Neuronal stem cell (in vitro differentiated cells): ENCODE measurements around the gene NR4A3.

ENCODE experiments used
- DNase-seq: peaks from one replicate; pipeline ENCODE4 v3.0.0-alpha.2; 2013; ENCODE audit warnings: low spot score
- H2AFZ ChIP-seq: one replicate; pipeline ENCODE4 v1.6.1; 2013; ENCODE audit warnings: mild to moderate bottlenecking, low read length, inconsistent platforms
- H2AK5ac ChIP-seq: 2 replicates; pipeline ENCODE4 v1.6.1; 2013; ENCODE audit warnings: low read depth, mild to moderate bottlenecking, inconsistent platforms, low read length, moderate library complexity, mixed read lengths
- H2BK120ac ChIP-seq: 2 replicates; pipeline ENCODE4 v1.6.1; 2013; ENCODE audit warnings: low read depth, mild to moderate bottlenecking, inconsistent platforms, low read length, moderate library complexity, mixed read lengths
- H2BK12ac ChIP-seq: one replicate; pipeline ENCODE4 v1.6.1; 2013; ENCODE audit warnings: low read length, inconsistent platforms
- H2BK15ac ChIP-seq: 2 replicates; pipeline ENCODE4 v1.6.1; 2013; ENCODE audit warnings: mild to moderate bottlenecking, low read length, inconsistent platforms, mixed read lengths
- H2BK5ac ChIP-seq: one replicate; pipeline ENCODE4 v1.6.1; 2013; ENCODE audit warnings: inconsistent platforms, mild to moderate bottlenecking, low read length, moderate library complexity
- H3K14ac ChIP-seq: one replicate; pipeline ENCODE4 v1.6.1; 2013; ENCODE audit warnings: low read length, inconsistent platforms
- H3K18ac ChIP-seq: 2 replicates; pipeline ENCODE4 v1.6.1; 2013; ENCODE audit warnings: low read length, inconsistent platforms
- H3K23ac ChIP-seq: 2 replicates; pipeline ENCODE4 v1.6.1; 2013; ENCODE audit warnings: low read depth, mild to moderate bottlenecking, mixed read lengths, low read length, inconsistent platforms; ENCODE audit not compliant: poor library complexity
- H3K27ac ChIP-seq: replicated peaks from 3 replicates; pipeline ENCODE4 v1.5.1; 2013; ENCODE audit warnings: low read length, inconsistent platforms
- H3K27me3 ChIP-seq, 3 experiments: 2 replicates each; pipeline ENCODE4 v1.6.1; 2013; ENCODE audit warnings: low read length in 3 of 3, mild to moderate bottlenecking in 2 of 3, inconsistent platforms in 1 of 3, low read depth in 1 of 3, mixed read lengths in 1 of 3, moderate library complexity in 1 of 3; ENCODE audit not compliant: control insufficient read depth in 3 of 3, insufficient read depth in 3 of 3
- H3K36me3 ChIP-seq, 2 donors: replicated peaks in 1 of 2; 2 replicates each; pipeline ENCODE4 v1.6.1; 2013; ENCODE audit warnings: low read length in 2 of 2; ENCODE audit not compliant: control insufficient read depth in 2 of 2, insufficient read depth in 2 of 2
- H3K4ac ChIP-seq: 2 replicates; pipeline ENCODE4 v1.6.1; 2013; ENCODE audit warnings: inconsistent platforms, mild to moderate bottlenecking, low read length, moderate library complexity
- H3K4me1 ChIP-seq, 2 donors: 1 replicate in 1 of 2; 2 replicates in 1 of 2; pipeline ENCODE4 v1.6.1; 2013; ENCODE audit warnings: low read length in 2 of 2, low read depth in 1 of 2; ENCODE audit not compliant: control insufficient read depth in 2 of 2, insufficient read depth in 1 of 2
- H3K4me2 ChIP-seq: one replicate; pipeline ENCODE4 v1.6.1; 2013; ENCODE audit warnings: mild to moderate bottlenecking, low read length, inconsistent platforms; ENCODE audit not compliant: insufficient read depth, poor library complexity, severe bottlenecking
- H3K4me3 ChIP-seq, 2 donors: 2 replicates each; pipeline ENCODE4 v1.5.1; 2013; ENCODE audit warnings: low read length in 2 of 2, mild to moderate bottlenecking in 2 of 2, inconsistent platforms in 1 of 2, moderate library complexity in 1 of 2
- H3K79me1 ChIP-seq: one replicate; pipeline ENCODE4 v1.6.1; 2013; ENCODE audit warnings: low read depth, mild to moderate bottlenecking, inconsistent platforms, low read length, moderate library complexity
- H3K9ac ChIP-seq: one replicate; pipeline ENCODE4 v1.6.1; 2013; ENCODE audit warnings: mild to moderate bottlenecking, low read depth, low read length, inconsistent platforms; ENCODE audit not compliant: poor library complexity
- H3K9me3 ChIP-seq, 2 donors: replicated peaks in 1 of 2; 2 replicates each; pipeline versions ENCODE3 to v1.6.1; 2013; ENCODE audit warnings: low read length in 2 of 2, mild to moderate bottlenecking in 2 of 2, inconsistent platforms in 1 of 2, low read depth in 1 of 2, mixed read lengths in 1 of 2, moderate library complexity in 1 of 2; ENCODE audit not compliant: control insufficient read depth in 2 of 2, insufficient read depth in 1 of 2
- H4K8ac ChIP-seq: one replicate; pipeline ENCODE4 v1.6.1; 2013; ENCODE audit warnings: low read depth, mild to moderate bottlenecking, inconsistent platforms, low read length, moderate library complexity
- H4K91ac ChIP-seq: one replicate; pipeline ENCODE4 v1.6.1; 2013; ENCODE audit warnings: low read length, low read depth, mild to moderate bottlenecking, inconsistent platforms; ENCODE audit not compliant: poor library complexity
- WGBS, 2 donors: extraction: QIAGEN DNeasy Blood & Tissue Kit; methylation state at CpG; one replicate each; pipeline ENCODE4 v1.1.7; 2013; ENCODE audit warnings: missing lambda C conversion rate in 2 of 2, mixed read lengths in 1 of 2; ENCODE audit not compliant: insufficient read length in 2 of 2, insufficient replicate concordance in 1 of 2; ENCODE audit errors: extremely low coverage in 2 of 2; 5-methylcytosine and 5-hydroxymethylcytosine counted together

Gene NR4A3

DNA sequence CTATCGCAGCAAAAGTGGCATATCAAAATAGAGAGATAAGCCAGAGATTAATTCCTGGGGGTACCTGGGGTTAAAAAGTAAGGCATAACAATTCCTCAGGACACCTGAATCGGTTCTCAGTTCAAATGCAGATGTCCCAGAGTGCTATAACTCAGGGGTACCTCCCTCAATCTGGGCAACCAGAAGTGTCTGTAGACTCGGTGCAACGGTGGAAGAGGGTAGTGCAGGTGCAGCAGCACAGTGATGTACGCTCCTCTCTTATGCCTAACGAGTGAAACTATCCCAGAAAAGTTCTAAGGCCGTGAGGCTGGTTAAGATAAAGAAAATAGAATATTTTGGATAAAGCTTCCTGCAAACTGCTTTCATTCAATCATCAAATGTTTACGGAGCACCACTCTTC lies 7.9 kb upstream of the NR4A3 start:
- Histone ChIP-seq H2BK120ac (no peak overlapping the region), H4K8ac (no peak overlapping the region), H2BK5ac (no peak overlapping the region), H3K27ac (no peak overlapping the region), H3K9ac (no peak overlapping the region), H2BK15ac (no peak overlapping the region), H4K91ac (no peak overlapping the region), H3K79me1 (peaks cover 7% of the 10 kb centered on the region), H3K9me3 (no peaks in the 10 kb centered on the region), H2BK12ac (no peak overlapping the region), H3K4me2 (no peak overlapping the region), H2AK5ac (no peak overlapping the region), H3K27me3 (no peaks in the 10 kb centered on the region), H3K4me1 (peaks cover 2 to 3% of the 10 kb centered on the region in 2 donors), H2AFZ (no peak overlapping the region), H3K18ac (no peak overlapping the region), H3K14ac (no peak overlapping the region), H3K36me3 (peaks cover 4 to 26% of the 10 kb centered on the region in 2 donors), H3K4me3 (no peak overlapping the region), H3K23ac (no peak overlapping the region), H3K4ac (no peak overlapping the region)
- no CpG with 5 or more reads among the region's 8 CpGs for WGBS, 2 donors
- no peak for DNase-seq

DNA sequence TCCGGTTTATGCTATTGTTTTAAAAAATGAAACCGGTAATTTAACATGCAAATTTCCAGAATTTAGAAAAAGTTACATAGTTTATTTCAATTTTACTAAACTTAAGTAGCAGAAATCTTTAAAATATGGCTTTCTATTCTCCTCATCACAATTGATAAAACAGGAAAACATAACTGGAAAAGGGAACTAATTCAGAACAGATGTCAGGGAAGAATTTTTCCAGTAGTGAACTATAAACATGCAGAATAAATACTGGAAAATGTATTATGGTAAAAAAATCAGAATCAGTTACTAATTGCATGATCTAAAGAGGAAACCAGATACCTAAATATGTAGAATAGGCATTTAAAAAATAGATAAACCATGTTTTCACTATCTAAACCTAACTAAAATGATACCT lies 7.3 kb upstream of the NR4A3 start:
- Histone ChIP-seq H2BK15ac (no peak overlapping the region), H3K4ac (no peak overlapping the region), H3K9ac (no peak overlapping the region), H3K4me1 (peaks cover 2 to 5% of the 10 kb centered on the region in 2 donors), H3K18ac (no peak overlapping the region), H2BK12ac (no peak overlapping the region), H2BK120ac (no peak overlapping the region), H3K9me3 (no peaks in the 10 kb centered on the region), H2AK5ac (no peak overlapping the region), H2AFZ (no peak overlapping the region), H3K27ac (no peak overlapping the region), H3K4me2 (no peak overlapping the region), H4K91ac (no peak overlapping the region), H3K4me3 (no peak overlapping the region), H3K36me3 (peaks cover 4 to 26% of the 10 kb centered on the region in 2 donors), H3K14ac (no peak overlapping the region), H2BK5ac (no peak overlapping the region), H3K79me1 (peaks cover 7% of the 10 kb centered on the region), H3K27me3 (no peaks in the 10 kb centered on the region), H3K23ac (no peak overlapping the region), H4K8ac (no peak overlapping the region)
- WGBS, 2 donors = no CpG with 5 or more reads among the region's 2 CpGs
- no peak for DNase-seq

DNA sequence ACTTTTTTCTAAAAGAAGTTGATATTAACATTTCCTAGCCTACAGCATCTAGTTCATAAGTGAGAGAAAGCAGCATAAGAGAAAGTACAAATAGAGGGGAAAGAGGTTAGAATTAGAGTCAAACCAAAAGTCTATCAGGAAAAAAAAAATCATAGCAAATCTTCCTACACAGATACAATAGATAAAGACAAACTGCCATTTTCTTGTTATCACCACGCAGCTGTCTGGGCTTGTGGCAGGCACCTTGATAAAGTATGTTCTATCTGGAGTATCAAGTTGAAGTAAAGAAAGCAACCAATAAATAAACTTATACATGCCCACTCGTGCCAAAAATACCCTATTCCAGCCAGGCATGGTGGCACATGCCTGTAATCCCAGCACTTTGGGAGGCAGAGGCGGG lies 5.3 kb upstream of the NR4A3 start:
- peaks cover 3 to 14% of the 10 kb centered on the region in 2 donors for H3K36me3 ChIP-seq
- no peak overlapping the region for H3K27ac ChIP-seq
- no peak overlapping the region for H2BK12ac ChIP-seq
- H3K14ac ChIP-seq = no peak overlapping the region
- H3K23ac ChIP-seq = no peak overlapping the region
- H3K4me2 ChIP-seq = no peak overlapping the region
- H3K4me3 ChIP-seq = no peak overlapping the region
- no peak overlapping the region for H3K18ac ChIP-seq
- no peak overlapping the region for H2BK120ac ChIP-seq
- H3K9ac ChIP-seq = no peak overlapping the region
- no peak overlapping the region for H2AFZ ChIP-seq
- no peak overlapping the region for H2AK5ac ChIP-seq
- no peak overlapping the region for H3K4ac ChIP-seq
- H2BK15ac ChIP-seq = no peak overlapping the region
- no CpG with 5 or more reads among the region's 3 CpGs for WGBS, 2 donors
- no peak overlapping the region for H2BK5ac ChIP-seq
- H3K4me1 ChIP-seq = peaks cover 2 to 5% of the 10 kb centered on the region in 2 donors
- no peak overlapping the region for H4K91ac ChIP-seq
- H3K79me1 ChIP-seq = peaks cover 3% of the 10 kb centered on the region
- H4K8ac ChIP-seq = no peak overlapping the region
- H3K9me3 ChIP-seq = no peaks in the 10 kb centered on the region
- DNase-seq = no peak
- no peaks in the 10 kb centered on the region for H3K27me3 ChIP-seq

DNA sequence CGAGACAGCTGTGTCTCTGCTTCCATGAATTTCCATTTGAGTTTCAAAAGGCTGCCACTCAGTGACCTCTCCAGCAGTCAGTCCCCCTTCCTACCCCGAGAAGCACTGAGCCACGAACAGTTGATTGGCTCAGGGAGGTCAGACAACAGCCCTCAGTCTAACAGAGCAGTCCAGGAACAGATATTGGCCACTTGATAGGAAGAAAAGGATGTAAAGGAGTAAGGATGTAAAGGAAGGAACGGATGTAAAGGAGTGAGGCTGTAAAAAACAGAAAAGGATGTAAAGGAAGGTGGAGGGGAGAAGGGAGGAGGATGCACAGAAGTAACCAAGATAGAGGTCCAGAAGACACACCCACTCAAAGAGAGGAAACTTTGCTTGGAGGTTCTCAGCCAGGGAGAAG lies 3.2 kb upstream of the NR4A3 start:
- no peak overlapping the region for H3K23ac ChIP-seq
- H3K4me2 ChIP-seq = peak overlapping the region; percentile 47
- no peak overlapping the region for H4K91ac ChIP-seq
- no peak overlapping the region for H3K9ac ChIP-seq
- H2AK5ac ChIP-seq = no peak overlapping the region
- peaks cover 0 to 8% (median 4%) of the 10 kb centered on the region in 3 experiments for H3K27me3 ChIP-seq
- no peak overlapping the region for H2BK12ac ChIP-seq
- WGBS, 2 donors = no CpG with 5 or more reads among the region's 4 CpGs
- H3K4me1 ChIP-seq = peaks cover 5% of the 10 kb centered on the region in 2 donors
- H3K9me3 ChIP-seq = no peaks in the 10 kb centered on the region
- no peak overlapping the region for H2BK15ac ChIP-seq
- H3K27ac ChIP-seq = no peak overlapping the region
- peaks cover 0 to 9% of the 10 kb centered on the region in 2 donors for H3K36me3 ChIP-seq
- no peak overlapping the region for H2BK5ac ChIP-seq
- H2BK120ac ChIP-seq = no peak overlapping the region
- no peak overlapping the region for H3K18ac ChIP-seq
- peaks cover 3% of the 10 kb centered on the region for H3K79me1 ChIP-seq
- peak overlapping the region; percentile 61 to 81 for H3K4me3 ChIP-seq
- H3K4ac ChIP-seq = no peak overlapping the region
- H2AFZ ChIP-seq = no peak overlapping the region
- H3K14ac ChIP-seq = no peak overlapping the region
- peak; percentile 38 for DNase-seq
- no peak overlapping the region for H4K8ac ChIP-seq
